NCI-H524 (cell line): ENCODE data around the gene CABLES1.
A peak's percentile ranks its signal among the peaks of the same experiment; 100 is the strongest.
"Not testable (repeated sequence)": the region's sequence is repeated elsewhere in the genome, so short reads cannot be mapped to it uniquely, and the experiment has no call there.

Experiments used
- DNase-seq, 2 experiments: peaks; one replicate each; lab custom pipeline; 2025; lab: John Stamatoyannopoulos, UW

The CABLES1 gene, protein sequence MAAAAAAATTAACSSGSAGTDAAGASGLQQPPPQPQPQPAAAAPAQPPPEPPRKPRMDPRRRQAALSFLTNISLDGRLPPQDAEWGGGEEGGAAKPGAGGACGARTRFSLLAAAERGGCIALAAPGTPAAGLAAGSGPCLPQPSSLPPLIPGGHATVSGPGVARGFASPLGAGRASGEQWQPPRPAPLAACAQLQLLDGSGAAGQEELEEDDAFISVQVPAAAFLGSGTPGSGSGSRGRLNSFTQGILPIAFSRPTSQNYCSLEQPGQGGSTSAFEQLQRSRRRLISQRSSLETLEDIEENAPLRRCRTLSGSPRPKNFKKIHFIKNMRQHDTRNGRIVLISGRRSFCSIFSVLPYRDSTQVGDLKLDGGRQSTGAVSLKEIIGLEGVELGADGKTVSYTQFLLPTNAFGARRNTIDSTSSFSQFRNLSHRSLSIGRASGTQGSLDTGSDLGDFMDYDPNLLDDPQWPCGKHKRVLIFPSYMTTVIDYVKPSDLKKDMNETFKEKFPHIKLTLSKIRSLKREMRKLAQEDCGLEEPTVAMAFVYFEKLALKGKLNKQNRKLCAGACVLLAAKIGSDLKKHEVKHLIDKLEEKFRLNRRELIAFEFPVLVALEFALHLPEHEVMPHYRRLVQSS

DNA sequence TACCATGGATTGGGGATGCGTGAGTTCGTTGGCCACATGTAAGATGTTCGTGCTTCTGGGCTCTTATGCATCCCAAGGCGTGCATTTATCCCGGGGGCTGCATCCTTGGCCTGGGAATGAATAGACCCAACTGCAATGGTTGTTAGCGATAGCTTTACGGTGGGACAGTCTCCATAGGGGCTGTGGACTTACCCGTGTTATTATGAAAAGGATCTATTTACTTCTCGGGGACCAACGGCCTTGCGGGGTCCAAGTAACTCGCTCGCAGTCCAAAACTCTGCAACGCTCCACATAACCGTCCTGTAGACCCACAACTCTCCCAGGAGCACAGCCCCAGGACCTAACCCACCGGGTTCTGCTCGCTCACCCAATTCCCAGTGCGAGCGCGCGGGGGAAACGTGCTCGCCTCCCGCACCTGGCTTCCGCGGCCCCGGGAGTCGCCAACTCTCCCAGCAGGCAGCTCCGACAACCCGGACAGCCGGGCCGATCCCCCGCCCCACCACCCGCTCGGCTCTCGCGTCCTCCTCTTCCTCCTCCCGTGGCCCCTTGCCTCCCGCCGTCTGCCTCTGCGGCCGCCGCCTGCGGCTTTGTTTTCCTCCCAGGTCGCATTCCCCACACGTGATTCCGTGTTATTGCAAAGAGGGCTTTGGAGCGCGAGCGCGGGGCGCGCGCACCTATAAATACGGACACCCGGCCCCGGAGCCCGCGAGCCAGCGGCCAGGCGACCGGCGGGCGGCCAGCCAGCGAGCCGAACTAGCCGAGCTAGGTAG, at the start of gene CABLES1:
Gene CABLES1 (plus strand): TSS at position 706 of the 770 bp plus-strand sequence. CDS start 278 bp downstream, outside the sequence.
- peak; percentile 50 to 59 for DNase-seq

DNA sequence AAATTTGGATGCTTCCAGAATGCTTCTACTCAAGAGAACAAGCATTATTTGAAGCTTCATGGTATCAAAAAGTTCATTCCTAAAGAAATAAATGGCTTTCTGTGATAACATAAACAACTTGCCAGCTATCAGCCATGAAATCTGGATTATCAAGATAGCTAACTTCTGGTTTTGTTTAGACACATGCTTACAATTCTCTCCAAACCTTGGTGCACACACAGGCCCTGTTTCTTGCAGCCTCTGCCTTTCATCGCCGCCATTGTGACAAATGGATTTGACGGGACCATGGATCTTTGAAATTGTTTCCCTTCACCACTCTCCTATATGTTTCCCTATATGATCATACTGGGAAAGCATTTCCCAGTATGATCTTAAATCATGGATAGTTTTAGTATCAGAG, 47.9 kb upstream of the CABLES1 start:
- no peak for DNase-seq

DNA sequence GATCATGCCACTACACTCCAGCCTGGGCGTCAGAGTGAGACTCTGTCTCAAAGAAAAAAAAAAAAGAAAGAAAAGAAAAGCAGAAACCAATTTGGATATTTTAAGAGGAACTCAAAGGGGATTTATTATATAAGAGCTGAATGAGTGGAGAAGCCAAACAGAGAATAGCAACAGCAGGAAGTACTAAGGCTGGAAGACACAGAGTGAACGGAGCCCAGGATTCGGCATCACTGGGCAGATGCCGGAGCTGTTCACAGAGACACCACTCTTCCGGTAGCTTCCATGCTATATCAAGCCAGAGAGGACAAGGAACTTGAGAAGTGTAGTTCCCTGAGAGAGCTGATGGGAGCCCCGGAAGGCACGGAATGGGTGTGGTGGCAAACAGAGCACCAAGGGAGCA, 47.0 kb upstream of the CABLES1 start:
- no peak for DNase-seq

DNA sequence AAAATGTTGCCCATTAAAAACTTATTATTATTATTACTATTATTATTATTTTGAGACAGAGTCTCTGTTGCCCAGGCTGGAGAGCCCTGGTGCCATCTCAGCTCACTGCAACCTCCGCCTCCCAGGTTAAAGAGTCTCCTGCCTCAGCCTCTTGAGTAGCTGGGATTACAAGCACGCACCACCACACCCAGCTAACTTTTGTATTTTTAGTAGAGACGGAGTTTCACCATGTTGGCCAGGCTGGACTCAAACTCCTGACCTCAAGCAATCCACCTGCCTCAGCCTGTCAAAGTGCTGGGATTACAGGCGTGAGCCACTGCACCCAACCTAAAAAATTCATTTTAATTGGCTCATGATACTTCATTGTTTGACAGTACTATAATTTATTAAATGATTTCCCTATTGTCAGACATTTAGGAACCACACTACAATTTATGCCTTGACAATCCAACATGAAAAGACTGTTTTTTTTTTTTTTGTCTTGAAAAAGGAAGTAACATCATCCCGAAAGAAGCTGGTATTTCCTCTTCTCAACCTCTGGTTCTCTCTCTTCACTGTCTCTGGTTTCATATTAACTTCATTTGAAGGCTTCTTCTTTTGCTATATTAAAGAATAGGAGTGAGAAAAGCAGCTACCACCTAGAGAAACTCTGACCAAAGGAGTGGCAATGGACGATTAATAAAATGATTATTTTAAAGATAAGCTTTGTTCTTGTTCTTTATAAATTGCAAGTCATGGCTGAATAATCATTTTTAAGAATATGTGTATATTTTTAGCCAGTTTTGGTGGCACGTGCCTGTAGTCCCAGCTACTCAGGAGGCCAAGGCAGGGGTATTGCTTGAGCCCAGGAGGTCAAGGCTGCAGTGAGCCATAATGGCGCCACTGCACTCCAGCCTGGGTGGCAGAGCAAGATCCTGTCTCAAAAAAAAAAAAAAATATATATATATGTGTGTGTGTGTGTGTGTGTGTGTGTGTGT, 44.0 kb upstream of the CABLES1 start:
- DNase-seq: not testable (repeated sequence)

DNA sequence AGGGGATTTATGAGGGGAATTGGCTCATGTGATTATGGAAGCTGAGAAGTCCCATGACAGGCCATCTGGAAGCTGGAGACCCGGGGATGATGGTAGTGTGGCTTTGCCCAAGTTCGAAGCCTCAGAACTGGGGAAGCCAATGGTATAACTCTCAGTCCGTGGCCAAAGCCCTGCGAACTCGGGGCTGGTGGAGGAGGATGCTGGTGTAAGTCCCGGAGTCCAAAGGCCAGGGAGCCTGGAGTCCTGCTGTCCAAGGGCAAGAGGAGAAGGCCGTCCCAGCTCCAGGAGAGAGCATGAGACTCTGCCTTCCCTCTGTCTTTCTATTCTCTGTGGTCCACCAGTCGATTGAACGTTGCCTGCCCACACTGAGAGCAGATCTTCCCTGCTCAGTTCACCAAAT, 43.2 kb upstream of the CABLES1 start:
- no peak for DNase-seq

DNA sequence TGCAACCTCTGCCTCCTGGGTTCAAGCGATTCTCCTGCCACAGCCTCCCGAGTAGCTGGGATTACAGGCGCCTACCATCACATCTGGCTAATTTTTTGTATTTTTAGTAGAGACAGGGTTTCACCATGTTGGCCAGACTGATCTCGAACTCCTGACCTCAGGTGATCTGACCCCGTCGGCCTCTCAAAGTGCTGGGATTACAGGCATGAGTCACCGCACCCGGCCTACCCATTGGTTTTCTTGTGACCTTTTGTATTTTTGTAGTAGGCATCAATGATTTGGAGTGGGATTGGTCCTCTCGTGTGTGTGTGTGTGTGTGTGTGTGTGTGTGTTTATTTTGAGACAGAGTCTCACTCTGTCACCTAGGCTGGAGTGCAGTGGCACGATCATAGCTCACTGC, 42.2 kb upstream of the CABLES1 start:
- not testable (repeated sequence) for DNase-seq

DNA sequence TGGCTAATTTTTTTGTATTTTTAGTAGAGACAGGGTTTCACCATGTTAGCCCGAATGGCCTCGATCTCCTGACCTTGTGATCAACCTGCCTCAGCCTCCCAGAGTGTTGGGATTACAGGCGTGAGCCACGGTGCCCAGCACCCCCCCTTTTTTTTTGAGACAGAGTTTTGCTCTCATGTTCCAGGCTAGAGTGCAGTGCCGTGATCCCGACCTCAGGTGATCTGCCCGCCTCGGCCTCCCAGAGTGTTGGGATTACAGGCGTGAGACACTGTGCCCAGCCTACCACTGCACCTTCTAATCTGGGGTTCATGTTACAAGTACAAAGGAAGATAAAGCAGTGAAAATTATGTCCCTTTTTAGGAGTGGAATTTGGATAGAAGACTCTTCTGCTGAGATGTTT, 41.5 kb upstream of the CABLES1 start:
- DNase-seq: peak in 1 of 2 experiments; percentile 9

DNA sequence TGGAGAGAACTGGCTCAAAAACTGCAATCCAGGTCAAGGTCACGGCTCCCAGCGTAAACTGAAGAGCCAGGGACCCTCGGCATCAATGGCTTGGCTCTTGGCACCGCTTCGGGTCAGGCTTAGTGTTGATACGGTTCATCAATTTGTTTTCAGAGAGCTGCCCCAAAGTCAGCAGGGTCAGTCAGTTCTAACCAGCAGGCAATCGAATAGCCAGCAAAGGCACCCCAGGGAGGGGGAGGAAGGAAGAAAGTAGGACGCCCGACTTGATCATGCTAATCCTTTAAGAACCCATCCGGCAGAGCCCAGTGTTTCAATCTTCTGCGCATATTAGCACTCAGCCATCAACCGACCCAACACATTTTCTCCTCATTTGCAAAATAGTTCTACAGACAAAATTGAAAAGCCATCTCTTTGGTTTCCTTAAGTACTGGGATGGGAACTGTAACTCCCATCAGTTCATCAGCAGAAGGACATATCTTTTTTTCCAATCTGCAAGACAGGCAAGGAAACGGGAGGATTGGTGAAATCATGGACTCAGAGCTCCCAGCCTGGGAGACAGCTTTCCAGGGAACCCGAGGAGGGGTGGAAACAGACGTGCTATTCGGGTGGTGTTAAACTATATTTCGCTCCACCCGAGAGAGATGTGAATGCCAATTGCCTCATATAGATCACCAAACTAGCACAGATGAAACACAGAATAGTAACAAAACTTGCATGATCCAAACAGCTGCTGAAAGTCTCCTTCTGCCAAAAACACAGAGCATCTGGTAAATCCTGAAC, 40.7 kb upstream of the CABLES1 start:
- DNase-seq: peak; percentile 38 to 80

DNA sequence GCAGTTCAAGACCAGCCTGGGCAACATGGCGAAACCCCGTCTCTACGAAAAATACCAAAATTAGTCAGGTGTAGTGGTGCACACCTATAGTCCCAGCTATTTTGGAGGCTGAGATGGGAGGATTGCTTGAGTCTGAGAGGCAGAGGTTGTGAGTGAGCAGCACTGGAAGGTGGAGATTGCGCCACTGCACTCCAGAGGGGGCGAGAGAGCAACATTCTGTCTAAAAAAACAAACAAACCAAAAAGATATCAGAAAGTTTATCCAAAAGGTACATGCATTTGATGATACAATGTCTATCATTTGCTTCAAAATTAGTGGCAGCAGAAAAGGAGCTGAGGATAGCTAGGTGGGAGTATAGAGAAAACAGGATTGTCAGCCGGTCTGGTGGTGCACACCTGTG, 39.8 kb upstream of the CABLES1 start:
- no peak for DNase-seq

DNA sequence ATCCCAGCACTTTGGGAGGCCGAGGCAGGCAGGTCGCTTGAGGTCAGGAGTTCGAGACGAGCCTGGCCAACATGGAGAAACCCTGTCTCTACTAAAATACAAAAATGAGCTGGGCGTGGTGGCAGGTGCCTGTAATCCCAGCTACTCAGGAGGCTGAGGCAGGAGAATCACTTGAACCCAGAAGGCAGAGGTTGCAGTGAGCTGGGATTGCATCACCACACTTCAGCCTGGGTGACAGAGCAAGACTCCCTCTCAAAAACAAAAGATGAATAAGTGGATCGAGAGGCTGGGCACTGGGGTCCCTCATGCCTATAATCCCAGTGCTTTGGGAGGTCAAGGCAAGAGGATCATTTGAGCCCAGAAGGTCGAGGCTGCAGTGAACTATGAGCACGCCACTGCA, 38.3 kb upstream of the CABLES1 start:
- not testable (repeated sequence) for DNase-seq

DNA sequence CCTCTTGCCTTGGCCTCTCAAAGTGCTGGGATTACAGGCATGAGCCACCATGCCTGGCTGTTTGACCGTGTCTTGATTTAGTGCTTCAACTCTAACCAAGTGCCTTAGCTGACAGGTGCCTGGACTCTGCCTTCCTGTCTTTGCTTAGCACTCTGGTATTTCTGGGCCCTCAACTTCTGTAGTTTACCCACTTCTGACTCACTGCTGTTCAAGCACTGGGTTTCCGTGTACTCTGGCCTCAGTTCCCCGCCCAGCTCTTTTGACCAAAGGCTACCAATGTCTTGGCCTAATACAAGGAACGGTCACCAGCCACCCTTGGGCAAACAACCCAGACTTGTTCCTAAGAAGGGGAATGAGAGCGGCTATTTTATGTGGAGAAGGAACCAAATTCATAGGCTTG, 35.7 kb upstream of the CABLES1 start:
- DNase-seq: no peak

DNA sequence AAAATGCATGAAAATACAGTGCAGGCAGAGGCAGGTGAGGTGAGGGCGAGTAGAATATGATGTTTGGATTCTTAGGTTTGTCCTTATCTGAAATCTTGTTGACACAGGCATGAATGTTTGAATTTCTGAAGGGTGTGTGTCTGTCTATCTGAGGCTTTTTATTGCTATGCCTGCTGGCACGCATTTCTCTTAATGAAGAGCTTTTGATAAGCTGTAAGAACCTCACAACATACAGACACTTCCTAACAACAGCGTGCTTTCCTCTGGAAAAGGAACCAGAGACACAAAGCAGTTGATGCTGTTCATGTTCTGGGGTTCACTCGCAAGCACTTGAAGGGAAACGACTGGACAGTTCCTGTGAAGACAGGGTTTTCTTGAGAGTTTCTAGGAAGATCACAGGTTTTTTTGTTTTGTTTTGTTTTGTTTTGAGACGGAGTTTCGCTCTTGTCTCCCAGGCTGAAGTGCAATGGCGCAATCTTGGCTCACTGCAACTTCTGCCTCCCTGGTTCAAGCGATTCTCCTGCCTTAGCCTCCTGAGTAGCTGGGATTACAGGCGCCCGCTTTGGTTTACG, 33.3 kb upstream of the CABLES1 start:
- no peak for DNase-seq

DNA sequence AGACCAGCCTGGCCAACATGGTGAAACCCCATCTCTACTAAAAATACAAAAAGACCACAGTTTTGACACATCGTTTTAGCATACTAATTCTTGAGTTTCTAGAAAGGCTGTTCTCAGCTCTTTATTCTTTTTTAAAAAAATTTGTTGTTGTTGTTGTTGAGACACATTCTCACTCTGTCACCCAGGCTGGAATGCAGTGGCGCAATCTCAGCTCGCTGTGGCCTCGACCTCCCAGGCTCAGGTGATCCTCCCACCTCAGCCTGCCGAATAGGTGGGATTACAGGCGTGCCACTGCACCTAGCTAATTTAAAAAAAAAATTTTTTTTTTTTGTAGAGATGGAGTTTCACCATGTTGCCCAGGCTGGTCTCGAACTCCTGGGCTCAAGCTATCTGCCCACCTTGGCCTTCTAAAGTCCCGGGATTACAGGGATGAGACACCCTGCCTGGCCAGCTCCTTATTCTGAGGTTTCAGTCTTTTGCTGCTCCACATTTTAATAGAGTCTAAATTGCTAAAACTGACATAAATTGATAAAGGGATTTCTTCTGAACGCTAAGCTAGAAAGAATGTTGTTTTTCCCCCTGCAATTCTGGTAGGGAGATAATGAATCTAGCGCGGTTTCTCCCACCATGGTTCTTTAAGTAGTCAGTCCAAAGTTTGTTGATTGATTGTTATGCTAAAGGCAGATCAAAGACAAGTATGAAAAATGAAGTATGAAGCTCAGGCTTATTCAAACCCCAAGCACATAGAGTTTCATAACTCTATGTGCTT, 32.6 kb upstream of the CABLES1 start:
- no peak for DNase-seq

DNA sequence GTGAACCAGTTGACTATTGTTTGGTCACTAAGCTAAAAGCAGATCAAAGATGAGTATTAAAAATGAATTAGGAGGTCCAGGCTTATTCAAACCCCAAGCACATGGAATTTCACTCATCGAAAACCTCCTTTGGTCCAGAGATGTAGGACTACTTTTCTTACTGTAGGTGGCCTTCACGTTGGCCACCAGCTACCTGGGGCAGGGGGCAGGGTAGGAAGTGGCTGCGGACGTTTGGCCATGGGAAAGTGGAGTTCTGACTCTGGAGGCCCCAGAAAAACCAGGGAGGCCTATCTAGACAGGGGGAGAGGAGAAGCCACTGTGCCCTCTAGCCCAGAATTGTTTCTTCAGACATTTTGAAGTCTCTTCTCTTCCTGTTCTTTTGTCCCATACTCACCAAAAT, 31.8 kb upstream of the CABLES1 start:
- no peak for DNase-seq

DNA sequence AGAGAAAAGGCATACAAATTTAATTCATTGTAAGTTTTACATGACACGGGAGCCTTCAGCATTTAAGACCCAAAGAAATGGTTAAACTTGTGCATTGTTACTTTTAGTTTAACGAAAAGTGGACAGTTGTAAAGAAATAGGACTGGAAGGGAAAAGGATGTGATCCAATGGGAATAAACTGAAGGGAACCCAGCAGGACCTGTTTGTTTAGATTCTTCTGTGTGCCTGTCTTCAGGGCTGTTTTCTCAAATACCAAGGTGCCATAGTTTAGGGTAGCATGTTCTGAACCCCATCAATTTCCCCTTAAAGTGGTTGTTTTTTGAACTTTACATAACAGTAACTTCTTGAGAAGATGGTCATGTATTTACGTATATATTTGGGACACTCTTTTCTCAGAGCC, 30.3 kb upstream of the CABLES1 start:
- no peak for DNase-seq

DNA sequence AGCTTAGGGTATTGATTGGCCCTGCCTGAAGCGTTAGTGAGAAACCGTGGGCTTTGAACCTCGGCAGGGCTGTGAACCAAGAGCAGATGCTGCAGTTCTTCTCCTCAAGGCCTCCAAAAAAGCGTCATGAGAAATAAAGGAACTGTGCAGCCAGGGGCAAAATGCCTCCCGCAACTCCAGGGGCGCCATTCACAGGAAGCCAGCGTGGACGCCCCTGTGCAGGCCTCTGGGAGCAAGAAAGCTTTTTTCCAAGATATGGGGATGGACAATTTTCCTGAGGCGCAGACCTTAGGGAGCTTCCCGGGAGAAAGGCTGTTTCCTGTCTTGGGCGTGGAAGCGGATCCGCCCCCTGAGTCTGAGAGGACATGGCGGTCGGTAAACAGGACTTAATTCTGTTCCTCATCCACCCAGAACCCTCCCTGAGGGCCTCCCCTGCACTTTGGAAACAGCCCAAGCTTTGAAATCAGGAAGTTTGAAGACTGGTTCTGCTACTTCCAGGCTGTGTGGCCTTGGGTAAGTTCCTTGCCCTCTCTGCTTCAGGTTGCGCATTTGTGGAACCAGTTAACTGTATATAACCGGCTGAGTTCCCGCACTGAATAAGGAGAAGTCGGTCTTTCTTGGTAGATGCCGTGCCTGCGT, 29.6 kb upstream of the CABLES1 start:
- no peak for DNase-seq

DNA sequence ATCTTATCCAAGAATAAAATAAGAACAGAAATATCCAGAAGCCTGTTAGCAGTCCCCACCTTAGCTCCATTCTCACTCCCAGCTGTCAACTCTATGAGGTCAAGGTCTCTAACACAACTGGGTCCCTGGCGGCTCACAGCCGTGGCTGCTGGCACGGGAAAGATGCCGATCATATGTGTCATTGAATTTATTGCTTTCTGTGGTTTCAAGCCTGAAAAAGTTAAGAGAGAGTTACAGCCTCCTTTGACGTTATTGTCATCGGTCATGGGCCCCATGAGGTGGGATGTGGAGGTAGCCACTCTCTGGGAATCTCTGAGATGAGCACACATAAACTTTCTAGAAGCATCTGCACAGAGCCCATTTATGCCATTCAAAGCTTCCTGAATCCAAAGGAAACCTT, 28.7 kb upstream of the CABLES1 start:
- no peak for DNase-seq

DNA sequence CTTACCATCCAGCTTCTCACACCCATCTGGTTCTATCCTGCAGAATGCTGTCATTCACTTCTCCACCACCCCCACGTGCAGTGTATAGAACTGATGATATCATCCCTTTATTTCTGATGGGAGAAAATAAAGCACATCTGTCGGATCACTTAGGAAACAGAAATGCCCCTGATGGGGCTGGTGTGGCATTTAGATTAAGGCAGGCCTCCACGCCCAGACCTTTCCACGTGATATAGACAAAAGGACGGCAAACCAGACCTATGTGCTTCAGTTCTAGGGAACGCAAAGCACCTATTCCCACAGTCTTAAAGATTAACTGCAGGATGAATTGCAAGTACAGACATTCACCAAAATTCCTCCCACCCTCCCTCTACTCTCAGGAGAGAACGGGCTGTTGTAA, 27.6 kb upstream of the CABLES1 start:
- no peak for DNase-seq

DNA sequence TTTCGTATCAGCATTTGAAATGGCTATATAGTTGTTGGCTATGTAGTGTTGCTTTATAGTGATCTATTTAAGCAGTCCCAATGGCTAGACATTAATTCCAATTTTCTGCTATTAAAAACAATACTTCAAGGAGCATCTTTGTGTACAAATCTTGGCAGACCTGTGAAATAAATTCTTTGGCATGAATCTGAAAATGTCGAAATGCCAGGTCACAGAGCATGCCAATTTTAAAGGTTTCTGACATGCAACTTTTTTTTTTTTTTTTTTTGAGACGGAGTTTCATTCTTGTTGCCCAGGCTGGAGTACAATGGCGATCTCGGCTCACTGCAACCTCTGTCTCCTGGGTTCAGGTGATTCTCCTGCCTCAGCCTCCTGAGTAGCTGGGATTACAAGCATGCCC, 26.8 kb upstream of the CABLES1 start:
- DNase-seq: no peak
